Measurements from ENCODE around the gene KRT33A. TPM values are rescaled to one million over a fixed set of nuclear protein-coding genes. Genes with fewer than 3 reads are reported as not detected.

KRT33A gene
- total RNA-seq, 1 experiment from 2014 or later = not detected

- Histone ChIP-seq H2AK5ac (ENCODE audit: insufficient read length, low read length) (no peak overlapping the region), H2BK120ac (ENCODE audit: low read depth, low read length, poor library complexity, severe bottlenecking) (no peak overlapping the region), H4K20me1 (ENCODE audit: control insufficient read depth, insufficient read depth, insufficient read length) (no peaks in the 10 kb centered on the region), H3K23me2 (ENCODE audit: insufficient read length, low read depth, low read length, poor library complexity, severe bottlenecking) (no peaks in the 10 kb centered on the region), H2BK15ac (ENCODE audit: low read depth, low read length) (no peak overlapping the region), H2BK20ac (ENCODE audit: low read depth, low read length, poor library complexity, severe bottlenecking) (no peak overlapping the region), H2BK12ac (ENCODE audit: insufficient read length, low read depth, low read length) (no peak overlapping the region), H3K23ac (ENCODE audit: insufficient read length, low read depth, low read length) (no peak overlapping the region), H3T11ph (ENCODE audit: low read length) (no peak overlapping the region), H3K4me2 (ENCODE audit: insufficient read depth, insufficient read length, low read length) (no peak overlapping the region), H3K79me1 (ENCODE audit: insufficient read depth, low read depth, low read length, poor library complexity, severe bottlenecking) (no peaks in the 10 kb centered on the region), H3K9ac (ENCODE audit: extremely low read depth, insufficient read length, low read length) (no peak overlapping the region), H3K14ac (ENCODE audit: insufficient read depth, low read length) (no peak overlapping the region), H4K5ac (ENCODE audit: insufficient read length, low read depth, low read length) (no peak overlapping the region), H3K9me3 (ENCODE audit: control insufficient read depth, low read depth, low read length) (no peaks in the 10 kb centered on the region), H4K8ac (replicated peaks; ENCODE audit: insufficient read length, low read depth, low read length) (no peak overlapping the region), H3K27me3 (ENCODE audit: insufficient read depth, low read length) (no peaks in the 10 kb centered on the region), H2AFZ (ENCODE audit: low read length) (no peak overlapping the region), H3K18ac (ENCODE audit: insufficient read length, low read depth, low read length) (no peak overlapping the region), H2BK5ac (ENCODE audit: insufficient read length, low read length) (no peak overlapping the region), H4K91ac (ENCODE audit: insufficient read length, low read depth, low read length) (no peak overlapping the region), H3K27ac (ENCODE audit: insufficient read length, low read depth, low read length) (no peak overlapping the region), H3K4me1 (ENCODE audit: insufficient read depth, low read length) (no peaks in the 10 kb centered on the region), H3K79me2 (ENCODE audit: insufficient read depth, low read length) (no peaks in the 10 kb centered on the region), H3K4ac (ENCODE audit: low read depth, low read length) (no peak overlapping the region), H3K56ac (ENCODE audit: insufficient read length, low read depth, low read length) (no peak overlapping the region)
- H3K36me3 Mint-ChIP-seq (ENCODE audit: insufficient read depth in 1 of 3, low read depth in 3 of 3) = no peaks in the 10 kb centered on the region
- H3K27me3 Mint-ChIP-seq (ENCODE audit: low read depth) = peaks cover 4% of the 10 kb centered on the region; the same call in 1 of the 2 replicates
- H3K4me3 Mint-ChIP-seq = no peak overlapping the region
- no peaks in the 10 kb centered on the region for H3K4me1 Mint-ChIP-seq
- WGBS (ENCODE audit: extremely low coverage, insufficient read length, low lambda C conversion rate) = no CpG with 5 or more reads among the region's 10 CpGs
- H3K27ac Mint-ChIP-seq = no peak overlapping the region
- no peaks in the 10 kb centered on the region for H3K9me3 Mint-ChIP-seq
- no peak for DNase-seq
- no peak for TF ChIP-seq CTCF (conservative IDR thresholded peaks at IDR 0.05)
These were observed 16.9 kb upstream of the KRT33A start for GRCh38 chr17:41367426-41368075.
